Right lobe of liver (tissue), 6 donors: Measurements from ENCODE around the gene SAMD11. TPM values are rescaled to one million over a fixed set of nuclear protein-coding genes. Genes with fewer than 3 reads are reported as not detected.
A peak's percentile ranks its signal among the peaks of the same experiment; 100 is the strongest.

Experiments used
- ATAC-seq, 4 donors: fragments of 200-7000 bp; cut with Tn5 transposase; one replicate each; pipeline ENCODE4 v1.9.1; 2020; ENCODE audit warnings: mild to moderate bottlenecking in 4 of 4, moderate library complexity in 4 of 4
- DNase-seq, 3 donors: peaks; one replicate each; pipeline ENCODE4 v3.0.0-alpha.2; 2020
- H3K27ac ChIP-seq, 3 donors: fragments of 200-600 bp; one replicate each; pipeline ENCODE4 v1.8.0; 2022
- H3K27me3 ChIP-seq, 2 donors: fragments of 200-600 bp; one replicate each; pipeline ENCODE4 v1.8.0; 2022
- H3K36me3 ChIP-seq, 4 donors: fragments of 200-600 bp; sonication (generic) in 1 of 4; one replicate each; pipeline versions ENCODE4 v1.5.1 to v1.8.0; 2017 to 2022; ENCODE audit warnings: control low read depth in 1 of 4
- H3K4me1 ChIP-seq, 4 donors: fragments of 200-600 bp; sonication (generic) in 1 of 4; one replicate each; pipeline versions ENCODE4 v1.5.1 to v1.8.0; 2017 to 2022; ENCODE audit warnings: control low read depth in 1 of 4
- H3K4me3 ChIP-seq, 3 donors: fragments of 200-600 bp; one replicate each; pipeline ENCODE4 v1.8.0; 2022
- H3K9me3 ChIP-seq, 4 donors: fragments of 200-600 bp; sonication (generic) in 1 of 4; one replicate each; pipeline versions ENCODE4 v1.5.1 to v1.8.0; 2017 to 2022; ENCODE audit warnings: control low read depth in 1 of 4
- CTCF ChIP-seq, 4 donors: fragments of 200-600 bp in 3 of 4; fragments of 450-650 bp in 1 of 4; IDR thresholded peaks; one replicate each; pipeline versions ENCODE4 v1.5.1 to v1.8.0; 2016 to 2022; ENCODE audit warnings: antibody characterized with exemption in 4 of 4, mild to moderate bottlenecking in 2 of 4
- POLR2A ChIP-seq: fragments of 450-650 bp; IDR thresholded peaks from one replicate; pipeline ENCODE4 v1.6.1; 2017; ENCODE audit warnings: antibody characterized with exemption, mild to moderate bottlenecking
- WGBS: methylation state at CpG from one replicate; pipeline ENCODE4 v1.1.6; 2018; ENCODE audit warnings: low coverage, low lambda C conversion rate; ENCODE audit not compliant: insufficient coverage; ENCODE audit errors: missing lambda C conversion rate; 5-methylcytosine and 5-hydroxymethylcytosine counted together
- intact Hi-C, 2 donors: fragments of 100-400 bp; cut with DNase I; formaldehyde crosslinking; loops; one replicate each; pipeline versions ENCODE4 v1.11.2 to v1.14.1; 2022
- total RNA-seq, 6 experiments: library from RNA; depleted of rRNA in 2 of 6; stranded (reverse); fragments of >200 nt in 2 of 6; fragmentation: NEBNext Ultra II Directional in 3 of 6; extraction: Animal tissue kit (Norgen Biotek cat#: 25700) in 3 of 6; gene quantifications; one replicate each; pipeline versions ENCODE4 v1.1.0 to v1.2.4, GENCODE V29; 2016 to 2023
- donor health status: DM: no; HTN: yes; CAD: no.
- donor health status: DM: no; HTN: no; CAD: no.
- donor health status: DM: no; HTN: no; CAD: no.
- donor health status: DM: no; HTN: yes; CAD: no.
- donor health status: DM: no; HTN: yes; CAD: no.

SAMD11 gene
- total RNA-seq, 6 experiments from 2014 or later: 2.1 to 4.3 (median 3.7) TPM

GRCh38 chr1:958823-959730, 35.4 kb downstream of the SAMD11 start, which contains the start of gene NOC2L:
NOC2L (minus strand) TSS chr1:959256; CDS start chr1:959240, 16 bp downstream.
- intact Hi-C loops: no loop called here
- peak; percentile 92 to 98 (median 94) for ATAC-seq
- no peaks in the 10 kb centered on the region for H3K9me3 ChIP-seq
- DNase-seq: peak; percentile 95 to 96 (median 95)
- H3K36me3 ChIP-seq: peaks cover 0 to 25% (median 15%) of the 10 kb centered on the region in 4 donors
- peak within 1 kb of the TSS in 1 of 3 donors; percentile 33 for H3K27ac ChIP-seq
- H3K4me3 ChIP-seq: peak within 1 kb of the TSS; percentile 99 to 100 (median 100)
- TF ChIP-seq POLR2A (peak; percentile 35), CTCF (IDR thresholded peaks at IDR 0.05) (no peak)
- H3K4me1 ChIP-seq: peaks cover 0 to 13% (median 0%) of the 10 kb centered on the region in 4 donors
- no peaks in the 10 kb centered on the region for H3K27me3 ChIP-seq
- no CpG with 5 or more reads among the region's 101 CpGs for WGBS

GRCh38 chr1:959731-960362, 36.1 kb downstream of the SAMD11 start:
- intact Hi-C loops: no loop called here
- peak in 2 of 4 donors; percentile 2 to 14 for ATAC-seq
- peak overlapping the region in 2 of 3 donors; percentile 53 to 100 for H3K4me3 ChIP-seq
- no peak for TF ChIP-seq CTCF (IDR thresholded peaks at IDR 0.05)
- no peak overlapping the region for H3K27ac ChIP-seq
- no peaks in the 10 kb centered on the region for H3K9me3 ChIP-seq
- H3K36me3 ChIP-seq: peaks cover 0 to 18% (median 11%) of the 10 kb centered on the region in 4 donors
- WGBS: 18% methylated on average over 38 of the region's 57 CpGs
- DNase-seq: no peak
- no peaks in the 10 kb centered on the region for H3K27me3 ChIP-seq
- peaks cover 0 to 13% (median 0%) of the 10 kb centered on the region in 4 donors for H3K4me1 ChIP-seq

- 0% methylated on average over 4 of the region's 109 CpGs for WGBS
- peak; percentile 48 to 71 (median 64) for ATAC-seq
- H3K9me3 ChIP-seq: no peaks in the 10 kb centered on the region
- intact Hi-C loops: no loop called here
- H3K27ac ChIP-seq: no peak within 1 kb of the TSS
- peak within 1 kb of the TSS; percentile 53 to 100 (median 53) for H3K4me3 ChIP-seq
- H3K4me1 ChIP-seq: peaks cover 0 to 13% (median 0%) of the 10 kb centered on the region in 4 donors
- peaks cover 0 to 14% (median 9%) of the 10 kb centered on the region in 4 donors for H3K36me3 ChIP-seq
- TF ChIP-seq CTCF (IDR thresholded peaks at IDR 0.05) (no peak), POLR2A (no peak)
- DNase-seq: peak; percentile 81 to 84 (median 83)
- H3K27me3 ChIP-seq: no peaks in the 10 kb centered on the region
These were observed 36.8 kb downstream of the SAMD11 start, which contains the start of gene KLHL17 for GRCh38 chr1:960363-961131. KLHL17 (plus strand) TSS chr1:960584; CDS start chr1:960694, 110 bp downstream.

- intact Hi-C loops: no loop called here
- WGBS: 100% methylated on average over 1 of the region's 56 CpGs
- DNase-seq (no peak), ATAC-seq (no peak)
- Histone ChIP-seq H3K36me3 (peaks cover 0 to 8% (median 3%) of the 10 kb centered on the region in 4 donors), H3K4me3 (peak overlapping the region; percentile 53 to 72 (median 53)), H3K4me1 (peaks cover 0 to 17% (median 0%) of the 10 kb centered on the region in 4 donors), H3K9me3 (no peaks in the 10 kb centered on the region), H3K27me3 (no peaks in the 10 kb centered on the region), H3K27ac (no peak overlapping the region)
- TF ChIP-seq POLR2A (no peak), CTCF (IDR thresholded peaks at IDR 0.05) (no peak)
These were observed 37.5 kb downstream of the SAMD11 start for GRCh38 chr1:961132-961669.
